ENCODE data around the gene MYRFL.

The MYRFL gene

DNA sequence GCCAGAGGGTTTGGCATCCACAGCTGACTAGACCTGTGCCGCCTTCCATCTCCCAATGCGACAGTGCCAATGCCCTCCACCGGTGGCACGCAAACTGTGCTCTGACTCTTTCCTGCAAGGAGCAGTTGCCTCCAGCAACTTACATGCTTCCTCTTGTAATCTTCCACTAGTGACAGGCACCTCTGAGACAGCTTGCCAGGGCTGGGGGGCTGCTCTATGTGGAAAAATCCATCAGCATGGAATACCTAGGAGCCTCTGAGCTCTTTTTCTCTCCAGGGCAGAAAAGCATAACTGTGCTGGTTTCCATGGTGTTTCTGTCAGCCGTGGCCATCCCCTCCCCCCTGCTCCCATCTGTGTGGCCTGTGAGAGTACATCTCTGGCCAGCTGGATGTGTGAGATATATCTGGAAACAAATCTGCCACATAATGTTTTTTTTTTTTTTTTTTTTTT lies 110.6 kb downstream of the MYRFL start:
- no peak for DNase-seq

DNA sequence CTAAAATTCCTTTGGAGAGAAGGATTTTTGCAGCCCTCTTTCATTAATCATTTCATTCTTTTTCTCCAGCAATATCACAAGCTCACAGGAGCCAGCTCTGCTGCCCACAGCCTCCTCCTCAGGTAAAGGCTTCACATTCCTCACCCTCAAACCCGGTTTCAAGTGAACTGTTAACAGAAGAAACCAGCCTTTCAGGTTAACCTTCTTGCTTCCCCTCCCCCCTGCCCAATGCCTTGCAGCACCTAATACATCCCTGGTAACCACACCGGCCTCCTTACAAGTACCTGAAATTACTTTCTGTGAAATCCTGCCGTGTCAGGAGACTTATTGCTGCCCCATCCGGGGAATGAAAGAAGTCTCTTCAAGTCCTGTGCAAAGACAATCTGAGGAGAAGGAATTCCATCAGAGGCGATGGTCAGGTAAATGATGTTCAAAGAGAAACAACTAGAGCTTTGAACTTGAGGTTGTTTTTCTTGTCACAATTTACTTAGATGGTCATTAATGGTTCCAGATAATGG lies 111.2 kb downstream of the MYRFL start:
- DNase-seq: no peak

DNA sequence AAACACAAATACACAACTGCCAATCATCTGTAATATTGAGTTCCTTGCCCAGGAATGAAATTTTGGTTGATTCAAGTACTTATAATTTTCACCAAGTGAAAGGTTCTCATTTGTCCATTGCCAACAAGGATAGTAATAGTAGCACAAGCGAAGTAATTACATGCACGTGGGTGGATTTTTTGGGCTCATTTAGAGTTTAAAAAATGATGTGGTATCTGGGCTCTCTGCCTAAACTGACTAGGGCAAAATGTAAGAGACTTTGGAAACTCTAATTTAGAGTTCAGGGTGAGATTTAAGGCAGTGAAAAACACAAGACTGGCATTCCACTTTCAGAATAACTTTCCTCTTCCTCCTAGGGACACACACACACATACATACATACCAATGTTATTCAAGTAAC lies 111.7 kb downstream of the MYRFL start:
- no peak for DNase-seq

GRCh38 chr12:69947123-69947522 lies 122.1 kb downstream of the MYRFL start:
- no peak for DNase-seq

DNA sequence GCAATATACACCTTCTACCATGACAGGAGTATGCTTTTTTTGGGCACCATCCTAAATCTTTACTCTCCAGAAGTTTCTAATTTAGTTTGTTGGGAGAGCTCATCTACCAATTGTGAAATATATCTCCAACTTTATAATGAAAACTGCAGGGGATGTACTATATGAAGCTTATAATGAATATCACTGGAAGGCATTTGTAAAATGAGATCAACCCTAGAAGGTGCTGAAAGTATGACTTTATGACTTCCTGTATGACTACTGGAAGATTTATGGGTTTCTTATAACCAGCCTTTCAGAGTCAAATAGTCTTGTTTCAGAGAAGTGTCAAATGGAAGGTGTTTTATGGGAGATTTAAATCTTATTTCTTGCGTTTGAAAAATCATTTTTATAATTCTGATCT lies 122.9 kb downstream of the MYRFL start:
- DNase-seq: peak; percentile 76

GRCh38 chr12:69948851-69949250 lies 123.8 kb downstream of the MYRFL start:
- no peak for DNase-seq

DNA sequence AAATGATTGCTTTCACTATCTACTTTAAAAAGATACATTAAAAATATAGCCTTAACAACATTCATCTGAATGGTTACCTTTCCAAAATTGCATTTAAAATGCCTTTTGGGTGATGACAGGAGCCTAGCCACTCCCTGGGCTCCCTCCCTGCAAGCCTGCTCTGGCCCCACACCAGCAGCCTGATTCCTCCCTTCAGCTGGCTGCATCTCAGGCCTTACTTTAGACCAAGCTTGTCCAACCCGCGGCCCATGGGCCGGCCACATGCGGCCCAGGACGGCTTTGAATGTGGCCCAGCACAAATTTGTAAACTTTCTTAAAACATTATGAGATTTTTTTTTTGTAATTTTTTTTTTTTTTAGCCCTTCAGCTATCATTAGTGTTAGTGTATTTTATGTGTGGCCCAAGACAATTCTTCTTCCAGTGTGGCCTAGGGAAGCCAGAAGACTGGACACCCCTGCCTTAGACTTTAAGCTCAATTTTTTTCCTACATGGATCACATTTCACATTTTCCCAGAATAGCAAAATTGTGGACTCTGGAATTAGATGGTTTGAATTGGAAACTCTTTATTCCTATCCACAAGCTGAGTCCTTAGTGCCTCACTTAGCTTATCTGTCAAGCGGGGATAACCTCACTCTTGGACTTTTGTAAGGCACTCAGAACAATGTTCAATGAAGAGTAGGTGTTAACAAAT lies 124.4 kb downstream of the MYRFL start:
- no peak for DNase-seq

DNA sequence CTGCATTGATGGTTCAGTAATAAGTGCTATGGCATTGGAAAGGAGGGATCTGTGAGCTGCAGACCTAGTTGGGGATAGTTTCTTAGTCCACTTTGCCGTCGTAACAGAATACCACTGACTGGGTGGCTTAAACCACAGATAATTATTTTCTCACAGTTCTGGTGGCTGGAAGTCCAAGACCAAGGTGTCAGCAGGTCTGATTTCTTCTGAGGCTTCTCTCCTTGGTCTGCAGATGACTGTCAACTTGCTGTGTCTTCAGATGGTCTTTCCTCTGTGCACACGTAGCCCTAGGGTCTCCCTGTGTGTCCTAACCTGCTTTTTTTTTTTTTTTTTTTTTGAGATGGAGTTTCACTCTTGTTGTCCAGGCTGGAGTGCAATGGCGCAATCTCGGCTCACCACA lies 126.1 kb downstream of the MYRFL start:
- DNase-seq: no peak

DNA sequence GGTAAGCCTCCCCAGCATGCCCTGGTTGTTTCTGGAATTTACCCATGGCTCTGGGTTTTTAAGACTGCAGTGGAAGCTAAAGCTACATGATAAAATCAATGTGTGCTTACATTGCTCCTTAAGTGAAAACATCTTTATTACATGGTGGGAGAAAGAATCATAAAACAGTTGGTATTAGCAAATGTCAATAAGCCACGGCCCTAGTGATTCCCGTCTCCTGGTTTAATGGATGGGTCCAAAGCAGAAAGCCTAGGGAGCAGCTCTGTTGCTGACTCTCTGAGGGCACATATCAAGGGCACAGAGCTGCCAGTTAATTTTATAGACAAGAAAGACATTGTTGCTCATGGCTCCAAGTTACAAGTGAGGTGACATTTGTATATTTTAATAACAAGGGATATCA lies 127.9 kb downstream of the MYRFL start:
- DNase-seq: no peak

- DNase-seq: no peak
Observed at GRCh38 chr12:69961246-69961645, 136.2 kb downstream of the MYRFL start.

GRCh38 chr12:69966409-69966808 lies 141.4 kb downstream of the MYRFL start:
- peak; percentile 94 for DNase-seq

DNA sequence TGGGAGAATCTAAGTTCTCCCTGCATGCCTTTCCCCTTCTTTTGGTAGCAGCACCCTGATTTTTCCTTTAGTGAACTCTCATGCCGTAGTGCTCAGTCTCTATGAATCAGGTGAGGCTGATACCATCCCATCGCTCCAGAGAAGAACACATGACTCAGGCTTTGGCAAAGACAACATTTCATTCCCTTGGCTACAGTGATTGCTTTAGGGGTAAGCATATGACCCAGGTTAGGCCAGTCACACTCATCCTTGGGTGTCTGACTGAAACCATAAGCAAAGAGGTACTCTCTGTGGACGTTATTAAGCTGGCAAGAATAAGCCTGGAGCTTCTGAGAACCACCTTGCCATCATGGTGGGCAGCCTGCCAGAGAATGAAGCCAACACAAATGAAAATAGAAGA lies 141.8 kb downstream of the MYRFL start:
- peak; percentile 40 for DNase-seq

- no peak for DNase-seq
Observed at GRCh38 chr12:69969011-69969410, 144.0 kb downstream of the MYRFL start.

DNA sequence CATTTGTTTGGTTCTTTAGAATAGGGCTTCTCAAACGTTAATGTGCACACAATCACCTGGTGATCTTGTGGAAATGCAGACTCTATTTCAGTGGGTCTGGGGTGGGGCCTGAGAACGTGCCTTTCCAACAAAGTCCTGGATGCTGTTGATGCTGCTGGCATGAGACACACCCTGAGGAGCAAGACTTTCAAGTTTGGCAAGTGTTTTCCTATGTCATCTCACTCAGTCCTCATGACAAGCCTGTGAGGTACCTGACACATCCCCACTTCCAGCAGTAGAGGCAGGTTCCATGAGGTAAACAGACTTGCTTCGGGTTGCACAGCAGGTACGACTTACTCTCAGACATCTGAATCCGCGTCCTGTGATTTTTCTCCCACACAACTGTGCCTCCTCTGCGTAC lies 147.1 kb downstream of the MYRFL start:
- no peak for DNase-seq

DNA sequence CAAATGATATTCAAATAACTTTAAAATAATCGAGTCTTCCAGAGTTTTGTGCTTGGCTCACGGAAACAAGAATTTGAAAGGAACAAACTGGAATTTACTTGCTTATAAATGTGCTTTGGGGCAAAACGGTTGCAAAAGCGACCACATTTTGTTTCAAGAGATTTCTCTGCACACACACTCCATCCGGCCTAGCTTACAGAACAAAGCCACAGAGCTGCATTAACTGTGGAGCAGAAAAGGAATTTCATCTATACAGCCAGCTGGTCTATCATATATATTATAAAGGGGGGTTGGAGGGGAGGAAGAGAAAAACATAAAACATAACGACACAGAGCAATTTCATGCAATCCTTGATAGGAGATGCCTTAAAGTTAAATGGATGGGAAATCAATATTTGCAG lies 153.0 kb downstream of the MYRFL start:
- DNase-seq: peak; percentile 22

GRCh38 chr12:69981881-69982475 lies 157.0 kb downstream of the MYRFL start:
- DNase-seq: peak; percentile 35

- DNase-seq: peak; percentile 56
Observed at GRCh38 chr12:69984241-69984640, 159.2 kb downstream of the MYRFL start.

DNA sequence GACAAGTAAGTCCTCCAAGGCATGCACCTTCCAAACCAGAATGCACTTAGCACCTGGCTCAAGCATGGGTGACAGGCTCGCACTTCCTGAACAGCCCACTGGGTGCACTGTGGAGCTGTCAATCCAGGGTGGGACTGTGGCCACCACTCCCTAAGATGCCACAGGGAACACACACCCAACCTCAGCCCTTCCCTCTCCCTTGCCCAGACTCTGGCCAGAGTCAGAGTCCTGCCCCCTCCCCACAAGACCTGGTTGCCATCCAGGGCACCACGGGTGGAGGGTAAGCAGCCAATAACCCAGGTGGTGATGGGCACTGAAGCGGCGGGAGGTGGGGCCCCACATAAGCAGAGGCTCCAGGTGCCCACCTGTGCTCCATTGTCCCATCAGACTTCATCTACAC lies 160.6 kb downstream of the MYRFL start:
- no peak for DNase-seq

- DNase-seq: no peak
Observed at GRCh38 chr12:69986114-69986513, 161.1 kb downstream of the MYRFL start.

DNA sequence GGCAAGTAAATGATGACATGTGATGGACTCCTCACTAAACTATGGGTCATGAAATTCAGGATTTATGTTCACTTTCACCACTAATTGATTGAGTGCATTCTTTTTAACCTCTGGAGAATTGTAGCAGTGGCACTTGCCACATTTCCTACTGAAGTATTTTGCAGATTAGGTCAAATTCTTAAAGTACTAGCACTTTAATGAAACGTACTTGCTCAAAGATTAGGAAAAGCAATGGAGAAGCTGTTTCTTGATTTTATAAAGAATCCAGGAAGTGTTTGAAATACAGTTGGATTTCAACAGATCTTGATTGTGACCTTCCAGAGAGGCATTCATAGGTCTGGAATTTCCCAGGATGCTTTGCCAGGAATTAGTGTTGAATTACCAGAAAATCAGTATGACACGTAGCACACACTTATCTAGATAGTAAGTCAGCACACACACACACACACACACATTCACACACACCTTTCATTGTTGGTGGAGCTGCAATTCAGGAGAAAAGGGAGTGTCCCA lies 162.6 kb downstream of the MYRFL start:
- peak; percentile 99 for DNase-seq

GRCh38 chr12:69988481-69989321 lies 163.7 kb downstream of the MYRFL start:
- peak; percentile 89 for DNase-seq

DNA sequence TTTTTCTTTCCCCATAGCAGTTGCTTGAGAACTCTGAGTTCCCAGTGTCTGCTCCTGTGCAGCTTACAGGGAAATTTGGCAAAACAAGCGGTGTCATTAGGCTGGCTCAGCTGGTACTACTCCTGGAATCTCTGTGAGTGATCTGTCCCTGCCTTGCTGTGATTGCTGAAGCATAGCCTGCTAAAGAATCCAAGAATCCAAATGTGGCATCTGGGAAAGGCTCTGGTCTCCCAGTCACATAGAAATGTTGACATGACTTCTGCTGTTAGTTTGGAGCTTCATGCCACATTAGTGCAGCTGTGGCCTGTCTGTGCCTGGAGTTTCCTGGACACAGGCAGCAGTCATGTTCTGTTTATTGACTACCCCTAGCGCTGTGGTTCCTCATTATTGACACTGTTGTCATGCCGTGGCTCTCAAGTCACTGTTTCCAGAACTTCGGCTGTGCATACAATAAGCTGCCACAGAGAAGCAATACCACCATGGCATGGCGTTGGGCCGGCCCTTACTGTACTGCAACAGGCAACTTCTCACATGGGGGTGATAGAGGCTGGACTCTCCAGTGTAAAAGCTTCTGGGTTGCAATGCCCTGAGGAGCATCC lies 166.8 kb downstream of the MYRFL start:
- no peak for DNase-seq

GRCh38 chr12:69993433-69993832 lies 168.4 kb downstream of the MYRFL start:
- DNase-seq: no peak

Measured in fibroblast of skin of right biceps (primary cell).